ENCODE results near the gene BLTP1.

Gene BLTP1

GRCh38 chr4:122178961-122179360 lies 26.8 kb downstream of the BLTP1 start:
- no peak for DNase-seq

DNA sequence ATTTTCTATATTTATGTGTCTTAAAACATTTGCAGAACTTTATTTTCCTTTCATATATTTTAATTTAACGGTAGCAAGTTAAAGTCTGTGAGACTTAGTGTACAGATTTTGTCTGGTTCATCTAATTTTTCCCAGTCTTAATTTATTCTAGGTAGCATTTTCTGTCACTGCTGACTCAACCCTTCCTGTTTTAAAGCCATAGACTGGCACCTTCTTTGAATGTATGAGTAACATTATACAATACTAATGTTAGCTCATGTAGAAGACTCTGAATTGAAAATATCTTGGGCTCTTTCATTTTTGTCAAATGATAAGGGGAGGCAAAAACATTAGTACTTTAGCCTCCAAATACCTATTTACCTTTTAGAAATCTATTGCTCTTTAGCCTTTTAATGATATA lies 43.6 kb downstream of the BLTP1 start:
- DNase-seq = no peak
